Stimulated activated CD8-positive, alpha-beta memory T cell treated with anti-CD3 and anti-CD28 coated beads, Interleukin-2, amount 100 ng/mL, for 48 hours (primary cell): ENCODE measurements around the gene BFAR.
"Not testable (repeated sequence)": the region's sequence is repeated elsewhere in the genome, so short reads cannot be mapped to it uniquely, and the experiment has no call there.

Source experiments
- DNase-seq, 2 donors: peaks; one replicate each; pipeline ENCODE4 v3.0.0-alpha.2; 2020; ENCODE audit warnings: low read depth in 2 of 2

BFAR gene

DNA sequence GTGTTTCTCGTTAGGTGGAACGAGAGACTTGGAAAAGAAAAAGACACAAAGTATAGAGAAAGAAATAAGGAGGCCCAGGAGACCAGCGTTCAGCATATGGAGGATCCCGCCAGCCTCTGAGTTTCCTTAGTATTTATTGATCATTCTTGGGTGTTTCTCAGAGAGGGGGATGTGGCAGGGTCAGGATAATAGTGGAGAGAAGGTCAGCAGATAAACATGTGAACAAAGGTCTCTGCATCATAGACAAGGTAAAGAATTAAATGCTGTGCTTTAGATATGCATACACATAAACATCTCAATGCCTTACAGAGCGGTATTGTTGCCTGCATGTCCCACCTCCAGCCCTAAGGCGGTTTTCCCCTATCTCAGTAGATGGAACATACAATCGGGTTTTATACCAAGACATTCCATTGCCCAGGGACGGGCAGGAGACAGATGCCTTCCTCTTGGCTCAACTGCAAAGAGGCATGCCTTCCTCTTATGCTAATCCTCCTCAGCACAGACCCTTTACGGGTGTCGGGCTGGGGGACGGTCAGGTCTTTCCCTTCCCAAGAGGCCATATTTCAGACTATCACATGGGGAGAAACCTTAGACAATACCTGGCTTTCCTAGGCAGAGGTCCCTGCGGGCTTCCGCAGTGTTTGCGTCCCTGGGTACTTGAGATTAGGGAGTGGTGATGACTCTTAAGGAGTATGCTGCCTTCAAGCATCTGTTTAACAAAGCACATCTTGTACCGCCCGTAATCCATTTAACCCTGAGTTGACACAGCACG is 3.6 kb downstream of the BFAR start:
- DNase-seq: not testable (repeated sequence)

GRCh38 chr16:14636951-14637240 is 4.1 kb downstream of the BFAR start:
- not testable (repeated sequence) for DNase-seq

- DNase-seq: no peak
These were observed 7.8 kb downstream of the BFAR start for GRCh38 chr16:14640538-14640937.

GRCh38 chr16:14641206-14641605 is 8.5 kb downstream of the BFAR start:
- DNase-seq: no peak

- DNase-seq: no peak
These were observed 9.2 kb downstream of the BFAR start for GRCh38 chr16:14641926-14642325.

- DNase-seq: no peak
These were observed 17.1 kb downstream of the BFAR start for GRCh38 chr16:14649816-14650215.

- DNase-seq: no peak
These were observed 17.9 kb downstream of the BFAR start for GRCh38 chr16:14650629-14651028.

DNA sequence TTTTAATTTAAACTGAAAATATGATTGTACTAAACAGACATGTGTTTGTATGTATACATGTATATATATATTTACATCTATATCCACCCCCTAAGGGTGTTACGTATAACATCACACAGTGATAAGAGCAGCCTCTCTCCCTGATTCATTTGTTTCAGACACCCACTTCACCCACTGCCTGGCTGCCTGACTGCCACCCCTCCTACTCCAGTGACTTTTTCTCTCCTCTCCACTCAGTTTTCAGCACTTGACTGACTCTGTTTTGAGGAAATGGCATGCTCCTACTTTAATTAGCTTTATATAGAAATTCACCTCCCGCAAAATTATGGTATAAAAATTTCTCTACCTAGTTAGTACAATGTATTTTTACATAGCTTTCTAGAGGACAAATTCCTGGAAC is 20.0 kb downstream of the BFAR start:
- DNase-seq: no peak

GRCh38 chr16:14658063-14658462 is 25.3 kb downstream of the BFAR start:
- DNase-seq: no peak

DNA sequence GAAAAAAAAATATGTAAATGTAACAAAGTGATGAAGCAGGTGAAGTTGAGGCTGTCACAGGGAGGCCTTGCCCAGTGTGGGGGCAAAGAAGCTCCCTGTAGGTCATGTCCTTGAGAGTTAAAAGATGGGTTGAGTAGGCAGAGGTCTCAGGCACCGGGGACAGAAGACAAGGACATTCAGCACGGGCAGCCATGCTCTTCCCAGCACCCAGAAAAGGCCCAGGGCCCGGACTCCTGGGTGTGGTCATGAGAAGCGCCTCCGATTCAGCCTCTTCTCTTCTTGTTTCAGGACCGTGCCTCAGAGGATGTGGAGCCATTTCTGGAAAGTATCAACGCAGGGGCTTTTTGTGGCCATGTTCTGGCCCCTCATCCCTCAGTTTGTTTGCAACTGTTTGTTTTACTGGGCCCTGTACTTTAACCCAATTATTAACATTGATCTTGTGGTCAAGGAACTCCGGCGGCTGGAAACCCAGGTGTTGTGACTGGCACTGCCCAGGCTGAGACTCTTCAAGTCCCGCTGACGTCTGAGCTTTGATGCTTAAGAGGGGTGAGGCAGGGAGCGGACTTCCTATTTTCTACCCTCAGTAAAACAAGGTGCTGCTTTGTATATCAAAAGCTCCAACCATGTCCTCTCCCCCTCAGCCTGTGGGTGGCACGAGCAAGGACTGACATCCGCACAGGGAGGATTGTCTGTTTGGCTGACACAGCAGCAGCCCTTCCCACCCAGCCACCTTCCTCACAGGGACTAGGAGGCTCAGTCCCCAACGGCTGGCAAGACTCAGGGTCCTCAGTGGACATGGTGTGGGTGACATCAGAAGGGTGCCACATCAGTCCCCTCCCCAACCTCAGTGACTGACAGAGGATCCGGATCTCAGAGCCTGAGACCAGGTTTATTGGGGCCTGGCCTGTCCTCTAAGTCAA is 34.9 kb downstream of the BFAR start:
- no peak for DNase-seq

DNA sequence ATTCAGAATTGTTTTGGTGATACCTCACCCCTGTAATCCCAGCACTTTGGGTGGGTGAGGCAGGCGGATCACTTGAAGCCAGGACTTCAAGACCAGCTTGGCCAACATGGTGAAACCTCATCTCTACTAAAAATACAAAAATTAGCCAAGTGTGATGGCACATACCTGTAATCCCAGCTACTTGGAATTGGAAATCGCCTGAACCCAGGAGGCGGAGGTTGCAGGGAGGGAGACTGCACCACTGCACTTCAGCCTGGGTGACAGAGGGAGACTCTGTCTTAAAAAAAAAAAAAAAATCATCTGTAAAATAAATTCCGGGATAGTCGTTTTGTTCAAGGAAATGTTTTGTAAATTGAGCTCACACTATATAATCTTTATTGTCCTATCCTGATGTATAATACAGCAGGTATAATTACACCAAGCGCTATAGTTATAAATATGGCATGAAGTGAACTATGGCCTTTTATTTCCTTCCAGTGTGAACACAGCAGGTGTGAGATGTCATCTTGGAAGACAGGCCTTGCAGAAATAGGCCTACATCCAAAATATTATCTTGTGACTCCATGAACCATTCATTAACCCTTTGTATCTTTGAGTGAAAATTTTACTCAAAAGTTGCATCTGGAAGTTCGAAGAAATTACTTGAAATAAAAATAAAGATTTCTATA is 35.9 kb downstream of the BFAR start:
- no peak for DNase-seq

DNA sequence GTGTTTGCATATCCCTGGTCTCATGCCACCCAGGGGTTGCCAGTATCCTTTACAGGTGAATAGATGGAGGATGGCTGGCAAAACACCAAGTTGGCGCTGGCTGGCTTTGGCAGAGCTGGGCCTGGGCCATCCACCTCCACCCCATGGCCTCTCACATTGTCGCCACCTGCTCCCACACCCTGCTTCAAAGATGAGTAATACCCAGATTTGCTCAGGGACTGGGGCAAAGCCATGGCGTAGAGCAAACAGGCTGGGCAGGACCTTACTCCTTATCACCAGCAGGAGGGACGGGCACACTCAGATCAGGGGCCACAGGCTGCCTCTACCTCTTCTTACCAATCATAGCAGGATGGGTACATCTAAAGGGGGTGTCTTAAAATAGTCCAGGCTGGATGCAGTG is 37.0 kb downstream of the BFAR start:
- no peak for DNase-seq

GRCh38 chr16:14672403-14672971 is 39.7 kb downstream of the BFAR start:
- no peak for DNase-seq

GRCh38 chr16:14676633-14677032 is 43.9 kb downstream of the BFAR start:
- no peak for DNase-seq

DNA sequence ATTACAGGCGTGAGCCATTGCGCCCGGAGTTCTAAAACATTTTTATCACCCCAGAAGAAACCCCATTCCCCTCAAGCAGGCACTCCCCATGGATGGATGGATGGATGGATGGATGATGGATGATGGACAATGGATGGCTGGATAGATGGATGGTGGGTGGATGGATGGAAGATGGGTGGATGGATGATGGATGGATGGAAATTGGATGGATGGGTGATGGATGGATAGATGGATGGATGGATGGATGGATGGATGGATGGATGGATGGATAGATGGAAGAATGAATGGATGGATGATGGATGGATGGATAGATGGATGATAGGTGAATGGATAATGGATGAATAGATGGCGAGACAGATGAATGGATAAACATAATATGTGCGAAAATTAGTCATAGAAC is 44.9 kb downstream of the BFAR start:
- DNase-seq: no peak

- no peak for DNase-seq
These were observed 46.2 kb downstream of the BFAR start for GRCh38 chr16:14678748-14679497.

DNA sequence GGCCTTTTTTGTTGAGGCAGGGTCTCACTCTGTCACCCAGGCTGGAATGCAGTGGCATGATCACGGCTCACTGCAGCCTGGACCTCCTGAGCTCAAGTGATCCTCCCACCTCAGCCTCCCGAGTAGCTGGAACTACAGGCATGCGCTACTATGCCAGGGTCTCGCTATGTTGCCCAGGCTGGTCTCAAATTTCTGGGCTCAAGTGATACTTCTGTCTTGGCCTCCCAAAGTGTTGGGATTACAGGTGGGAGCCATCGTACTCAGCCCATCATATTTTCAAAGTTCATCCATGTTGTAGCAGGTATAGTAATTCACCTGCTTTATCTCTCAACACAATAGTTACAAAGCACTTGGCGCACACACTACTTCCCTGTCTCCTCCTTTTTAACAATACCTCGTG is 47.6 kb downstream of the BFAR start:
- not testable (repeated sequence) for DNase-seq

DNA sequence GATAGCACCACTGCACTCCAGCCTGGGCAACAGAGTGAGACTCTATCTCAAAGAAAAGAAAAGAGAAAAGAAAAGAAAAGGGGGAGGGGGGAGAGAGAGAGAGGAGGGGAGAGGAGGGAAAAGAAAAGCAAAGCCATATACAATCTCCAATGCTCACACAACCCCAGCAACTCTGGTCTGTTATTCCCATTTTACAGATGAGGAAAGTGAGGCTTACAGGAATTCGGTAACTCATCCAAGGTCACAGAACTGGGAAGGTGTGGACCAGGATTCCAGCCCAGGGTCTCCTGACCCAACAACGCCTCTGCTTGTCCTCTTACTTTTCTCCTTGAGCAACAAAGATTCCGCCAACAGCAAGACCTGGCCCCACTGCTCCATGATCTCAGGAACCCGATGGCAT is 48.4 kb downstream of the BFAR start:
- no peak for DNase-seq

DNA sequence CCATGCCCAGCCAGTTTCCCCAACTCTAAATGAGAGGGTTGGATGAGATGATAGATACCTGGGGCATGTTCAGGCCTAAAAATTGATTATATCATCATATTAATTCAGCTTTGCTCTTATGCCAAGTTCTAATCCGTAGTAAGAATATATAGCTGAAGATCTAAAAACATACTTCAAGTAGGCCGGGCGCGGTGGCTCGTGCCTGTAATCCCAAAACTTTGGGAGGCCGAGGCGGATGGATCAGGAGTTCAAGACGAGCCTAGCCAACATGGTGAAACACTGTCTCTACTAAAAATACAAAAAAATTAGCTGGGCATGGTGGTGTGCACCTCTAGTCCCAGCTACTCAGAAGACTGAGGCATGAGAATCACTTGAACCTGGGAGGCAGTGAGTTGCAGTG is 49.4 kb downstream of the BFAR start:
- no peak for DNase-seq

DNA sequence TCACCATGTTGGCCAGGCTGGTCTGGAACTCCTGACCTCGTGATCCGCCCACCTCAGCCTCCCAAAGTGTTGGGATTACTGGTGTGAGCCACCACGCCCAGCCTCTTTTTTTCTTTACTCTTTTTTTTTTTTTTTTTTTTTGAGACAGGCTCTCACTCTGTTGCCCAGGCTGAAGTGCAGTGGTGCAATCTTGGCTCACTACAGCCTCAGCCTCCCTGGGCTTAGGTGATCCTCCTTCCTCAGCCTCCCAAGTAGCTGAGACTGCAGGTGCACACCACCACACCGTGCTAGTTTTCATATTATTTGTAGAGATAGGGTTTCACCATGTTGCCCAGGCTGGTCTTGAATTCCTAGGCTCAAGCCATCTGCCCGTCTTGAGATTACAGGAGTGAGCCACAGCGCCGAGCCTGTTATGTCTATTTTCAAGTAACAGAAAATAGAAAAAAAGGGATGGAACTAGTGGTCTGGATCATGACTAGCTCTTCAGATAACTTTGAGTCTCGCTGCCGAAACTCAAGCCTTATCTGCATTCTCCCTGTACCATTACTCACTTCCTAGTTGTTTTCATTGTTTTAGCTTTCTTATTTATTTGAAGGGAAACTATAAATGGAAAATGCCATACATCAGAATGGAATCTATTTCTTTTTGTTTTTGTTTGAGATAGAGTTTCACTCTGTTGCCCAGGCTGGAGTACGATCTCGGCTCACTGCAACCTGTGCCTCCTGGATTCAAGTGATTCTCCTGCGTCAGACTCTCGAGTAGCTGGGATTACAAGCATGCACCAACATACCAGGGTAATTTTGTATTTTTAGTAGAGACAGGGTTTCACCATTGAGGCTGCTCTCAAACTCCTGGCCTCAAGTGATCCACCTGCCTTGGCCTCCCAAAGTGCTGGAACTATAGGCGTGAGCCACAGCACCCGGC is 53.4 kb downstream of the BFAR start:
- DNase-seq: not testable (repeated sequence)
